22Rv1 (cell line): ENCODE data around the gene LGALS8.

Source experiments
- ZFX ChIP-seq: fragments of 450-650 bp; IDR thresholded peaks from 2 replicates; pipeline ENCODE4 v1.6.1; 2017; ENCODE audit warnings: antibody characterized with exemption, borderline replicate concordance
- TF ChIP-seq, protein P1 (sequence below): fragments of 450-650 bp; IDR thresholded peaks from 2 replicates; pipeline ENCODE4 v1.5.1; 2017; ENCODE audit warnings: mild to moderate bottlenecking

DNA sequence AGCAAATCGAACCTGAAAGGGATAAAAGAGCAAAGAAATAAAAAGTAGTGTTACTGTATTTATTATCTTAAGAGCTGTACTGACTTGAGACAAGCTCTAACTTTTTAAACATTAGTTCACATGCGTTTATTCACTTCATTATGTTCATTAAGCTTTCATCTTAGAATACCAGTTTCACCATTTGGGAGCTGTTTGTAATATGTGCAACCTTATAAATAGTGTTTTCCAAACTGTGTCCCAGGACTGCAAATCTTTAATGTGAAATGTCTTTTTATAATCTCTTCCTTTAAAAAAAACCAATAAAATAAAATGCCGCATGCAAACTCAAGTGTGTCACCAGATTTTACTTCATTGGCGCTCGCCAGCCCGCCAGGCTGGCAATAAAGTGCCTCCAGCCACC, 28.3 kb downstream of the LGALS8 start:
- TF ChIP-seq, protein P1, sequence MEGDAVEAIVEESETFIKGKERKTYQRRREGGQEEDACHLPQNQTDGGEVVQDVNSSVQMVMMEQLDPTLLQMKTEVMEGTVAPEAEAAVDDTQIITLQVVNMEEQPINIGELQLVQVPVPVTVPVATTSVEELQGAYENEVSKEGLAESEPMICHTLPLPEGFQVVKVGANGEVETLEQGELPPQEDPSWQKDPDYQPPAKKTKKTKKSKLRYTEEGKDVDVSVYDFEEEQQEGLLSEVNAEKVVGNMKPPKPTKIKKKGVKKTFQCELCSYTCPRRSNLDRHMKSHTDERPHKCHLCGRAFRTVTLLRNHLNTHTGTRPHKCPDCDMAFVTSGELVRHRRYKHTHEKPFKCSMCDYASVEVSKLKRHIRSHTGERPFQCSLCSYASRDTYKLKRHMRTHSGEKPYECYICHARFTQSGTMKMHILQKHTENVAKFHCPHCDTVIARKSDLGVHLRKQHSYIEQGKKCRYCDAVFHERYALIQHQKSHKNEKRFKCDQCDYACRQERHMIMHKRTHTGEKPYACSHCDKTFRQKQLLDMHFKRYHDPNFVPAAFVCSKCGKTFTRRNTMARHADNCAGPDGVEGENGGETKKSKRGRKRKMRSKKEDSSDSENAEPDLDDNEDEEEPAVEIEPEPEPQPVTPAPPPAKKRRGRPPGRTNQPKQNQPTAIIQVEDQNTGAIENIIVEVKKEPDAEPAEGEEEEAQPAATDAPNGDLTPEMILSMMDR: no peak
- TF ChIP-seq ZFX: no peak
